ENCODE data around the gene TRAPPC6A. TPM values are rescaled to one million over a fixed set of nuclear protein-coding genes. Genes with fewer than 3 reads are reported as not detected.

Gene TRAPPC6A
- total and polyA plus RNA-seq, 2 of the 13 experiments (the other 11 are each of a cell fraction or from before 2014, with no cell fraction given), result 6.5 to 21.0 TPM

DNA sequence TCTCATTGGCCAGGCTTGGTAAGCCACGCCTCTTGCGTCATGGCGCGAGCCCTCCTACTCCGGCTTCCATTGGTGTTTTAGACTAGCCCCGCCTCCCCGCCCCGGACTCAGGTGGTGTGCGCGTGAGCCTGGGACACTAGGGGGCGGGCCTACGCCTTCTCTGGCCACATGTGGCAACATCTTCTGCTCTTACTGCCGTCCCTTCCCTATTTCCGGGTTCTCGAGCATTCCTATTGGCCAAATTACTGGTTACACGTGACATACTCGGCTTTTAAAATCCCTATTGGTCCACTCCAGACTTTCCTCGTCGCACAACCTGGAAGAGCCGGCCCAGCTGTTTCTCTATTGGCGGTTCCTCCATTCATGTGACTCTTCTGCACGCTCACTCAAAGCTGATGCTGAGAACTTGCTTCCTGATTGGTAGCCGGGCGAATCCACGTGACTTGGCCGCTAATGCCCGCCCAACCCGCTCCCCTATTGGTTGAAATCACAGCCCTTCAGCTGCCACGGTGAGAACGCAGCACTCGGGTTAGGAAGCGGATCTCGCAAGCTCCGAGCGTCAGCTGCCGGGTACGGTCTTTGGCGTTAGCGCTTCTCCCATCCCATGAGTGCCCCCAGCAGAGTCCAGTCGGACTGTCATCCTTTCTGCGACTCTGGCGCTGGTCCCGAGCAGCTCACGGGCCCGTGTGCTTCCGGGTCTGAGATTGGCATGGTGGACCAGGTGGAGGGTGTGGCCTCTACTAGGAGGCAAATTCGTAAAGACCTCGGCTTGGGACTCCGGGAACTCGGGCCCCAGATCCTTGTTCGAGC lies 430 bp upstream of the TRAPPC6A start, which contains the start of gene BLOC1S3 (continued):
- TF ChIP-seq, protein P1, sequence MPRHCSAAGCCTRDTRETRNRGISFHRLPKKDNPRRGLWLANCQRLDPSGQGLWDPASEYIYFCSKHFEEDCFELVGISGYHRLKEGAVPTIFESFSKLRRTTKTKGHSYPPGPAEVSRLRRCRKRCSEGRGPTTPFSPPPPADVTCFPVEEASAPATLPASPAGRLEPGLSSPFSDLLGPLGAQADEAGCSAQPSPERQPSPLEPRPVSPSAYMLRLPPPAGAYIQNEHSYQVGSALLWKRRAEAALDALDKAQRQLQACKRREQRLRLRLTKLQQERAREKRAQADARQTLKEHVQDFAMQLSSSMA (CRISPR knock-in tag; IDR thresholded peaks at IDR 0.05), result 0 out of 2 replicates have a peak, but pooled peaks have one; percentile 44
- TF ChIP-seq ZEB1 (IDR thresholded peaks at IDR 0.05; ENCODE audit: insufficient replicate concordance, low read depth) (no peak), HES4 (CRISPR knock-in tag; IDR thresholded peaks at IDR 0.05; ENCODE audit: borderline replicate concordance) (no peak), NCOA5 (CRISPR knock-in tag; IDR thresholded peaks at IDR 0.05) (no peak), ZNF577 (CRISPR knock-in tag; IDR thresholded peaks at IDR 0.05; ENCODE audit: borderline replicate concordance, low read depth) (no peak), ZNF468 (CRISPR knock-in tag; IDR thresholded peaks at IDR 0.05) (no peak), ZNF543 (CRISPR knock-in tag; IDR thresholded peaks at IDR 0.05) (no peak), CBX1 (IDR thresholded peaks at IDR 0.05; ENCODE audit: low read depth) (no peak), TBX3 (IDR thresholded peaks at IDR 0.05; ENCODE audit: borderline replicate concordance) (no peak), RCOR2 (CRISPR knock-in tag; IDR thresholded peaks at IDR 0.05) (no peak), IKZF1 (IDR thresholded peaks at IDR 0.05) (no peak), KDM6A (CRISPR knock-in tag; IDR thresholded peaks at IDR 0.05; ENCODE audit: low read depth) (no peak), IRX3 (CRISPR knock-in tag; IDR thresholded peaks at IDR 0.05; ENCODE audit: borderline replicate concordance, low read depth) (no peak)
- TF ChIP-seq, protein P2, sequence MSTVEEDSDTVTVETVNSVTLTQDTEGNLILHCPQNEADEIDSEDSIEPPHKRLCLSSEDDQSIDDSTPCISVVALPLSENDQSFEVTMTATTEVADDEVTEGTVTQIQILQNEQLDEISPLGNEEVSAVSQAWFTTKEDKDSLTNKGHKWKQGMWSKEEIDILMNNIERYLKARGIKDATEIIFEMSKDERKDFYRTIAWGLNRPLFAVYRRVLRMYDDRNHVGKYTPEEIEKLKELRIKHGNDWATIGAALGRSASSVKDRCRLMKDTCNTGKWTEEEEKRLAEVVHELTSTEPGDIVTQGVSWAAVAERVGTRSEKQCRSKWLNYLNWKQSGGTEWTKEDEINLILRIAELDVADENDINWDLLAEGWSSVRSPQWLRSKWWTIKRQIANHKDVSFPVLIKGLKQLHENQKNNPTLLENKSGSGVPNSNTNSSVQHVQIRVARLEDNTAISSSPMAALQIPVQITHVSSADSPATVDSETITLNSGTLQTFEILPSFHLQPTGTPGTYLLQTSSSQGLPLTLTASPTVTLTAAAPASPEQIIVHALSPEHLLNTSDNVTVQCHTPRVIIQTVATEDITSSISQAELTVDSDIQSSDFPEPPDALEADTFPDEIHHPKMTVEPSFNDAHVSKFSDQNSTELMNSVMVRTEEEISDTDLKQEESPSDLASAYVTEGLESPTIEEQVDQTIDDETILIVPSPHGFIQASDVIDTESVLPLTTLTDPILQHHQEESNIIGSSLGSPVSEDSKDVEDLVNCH (CRISPR knock-in tag; IDR thresholded peaks at IDR 0.05), result no peak
- TF ChIP-seq, protein P3, sequence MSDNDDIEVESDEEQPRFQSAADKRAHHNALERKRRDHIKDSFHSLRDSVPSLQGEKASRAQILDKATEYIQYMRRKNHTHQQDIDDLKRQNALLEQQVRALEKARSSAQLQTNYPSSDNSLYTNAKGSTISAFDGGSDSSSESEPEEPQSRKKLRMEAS (IDR thresholded peaks at IDR 0.05), result peak; percentile 91
- TF ChIP-seq, protein P4, sequence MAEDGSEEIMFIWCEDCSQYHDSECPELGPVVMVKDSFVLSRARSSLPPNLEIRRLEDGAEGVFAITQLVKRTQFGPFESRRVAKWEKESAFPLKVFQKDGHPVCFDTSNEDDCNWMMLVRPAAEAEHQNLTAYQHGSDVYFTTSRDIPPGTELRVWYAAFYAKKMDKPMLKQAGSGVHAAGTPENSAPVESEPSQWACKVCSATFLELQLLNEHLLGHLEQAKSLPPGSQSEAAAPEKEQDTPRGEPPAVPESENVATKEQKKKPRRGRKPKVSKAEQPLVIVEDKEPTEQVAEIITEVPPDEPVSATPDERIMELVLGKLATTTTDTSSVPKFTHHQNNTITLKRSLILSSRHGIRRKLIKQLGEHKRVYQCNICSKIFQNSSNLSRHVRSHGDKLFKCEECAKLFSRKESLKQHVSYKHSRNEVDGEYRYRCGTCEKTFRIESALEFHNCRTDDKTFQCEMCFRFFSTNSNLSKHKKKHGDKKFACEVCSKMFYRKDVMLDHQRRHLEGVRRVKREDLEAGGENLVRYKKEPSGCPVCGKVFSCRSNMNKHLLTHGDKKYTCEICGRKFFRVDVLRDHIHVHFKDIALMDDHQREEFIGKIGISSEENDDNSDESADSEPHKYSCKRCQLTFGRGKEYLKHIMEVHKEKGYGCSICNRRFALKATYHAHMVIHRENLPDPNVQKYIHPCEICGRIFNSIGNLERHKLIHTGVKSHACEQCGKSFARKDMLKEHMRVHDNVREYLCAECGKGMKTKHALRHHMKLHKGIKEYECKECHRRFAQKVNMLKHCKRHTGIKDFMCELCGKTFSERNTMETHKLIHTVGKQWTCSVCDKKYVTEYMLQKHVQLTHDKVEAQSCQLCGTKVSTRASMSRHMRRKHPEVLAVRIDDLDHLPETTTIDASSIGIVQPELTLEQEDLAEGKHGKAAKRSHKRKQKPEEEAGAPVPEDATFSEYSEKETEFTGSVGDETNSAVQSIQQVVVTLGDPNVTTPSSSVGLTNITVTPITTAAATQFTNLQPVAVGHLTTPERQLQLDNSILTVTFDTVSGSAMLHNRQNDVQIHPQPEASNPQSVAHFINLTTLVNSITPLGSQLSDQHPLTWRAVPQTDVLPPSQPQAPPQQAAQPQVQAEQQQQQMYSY (CRISPR knock-in tag; IDR thresholded peaks at IDR 0.05), result peak; percentile 96
- TF ChIP-seq, protein P5, sequence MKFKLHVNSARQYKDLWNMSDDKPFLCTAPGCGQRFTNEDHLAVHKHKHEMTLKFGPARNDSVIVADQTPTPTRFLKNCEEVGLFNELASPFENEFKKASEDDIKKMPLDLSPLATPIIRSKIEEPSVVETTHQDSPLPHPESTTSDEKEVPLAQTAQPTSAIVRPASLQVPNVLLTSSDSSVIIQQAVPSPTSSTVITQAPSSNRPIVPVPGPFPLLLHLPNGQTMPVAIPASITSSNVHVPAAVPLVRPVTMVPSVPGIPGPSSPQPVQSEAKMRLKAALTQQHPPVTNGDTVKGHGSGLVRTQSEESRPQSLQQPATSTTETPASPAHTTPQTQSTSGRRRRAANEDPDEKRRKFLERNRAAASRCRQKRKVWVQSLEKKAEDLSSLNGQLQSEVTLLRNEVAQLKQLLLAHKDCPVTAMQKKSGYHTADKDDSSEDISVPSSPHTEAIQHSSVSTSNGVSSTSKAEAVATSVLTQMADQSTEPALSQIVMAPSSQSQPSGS (CRISPR knock-in tag; IDR thresholded peaks at IDR 0.05), result 0 out of 2 replicates have a peak, but pooled peaks have one; percentile 37
- TF ChIP-seq, protein P6, sequence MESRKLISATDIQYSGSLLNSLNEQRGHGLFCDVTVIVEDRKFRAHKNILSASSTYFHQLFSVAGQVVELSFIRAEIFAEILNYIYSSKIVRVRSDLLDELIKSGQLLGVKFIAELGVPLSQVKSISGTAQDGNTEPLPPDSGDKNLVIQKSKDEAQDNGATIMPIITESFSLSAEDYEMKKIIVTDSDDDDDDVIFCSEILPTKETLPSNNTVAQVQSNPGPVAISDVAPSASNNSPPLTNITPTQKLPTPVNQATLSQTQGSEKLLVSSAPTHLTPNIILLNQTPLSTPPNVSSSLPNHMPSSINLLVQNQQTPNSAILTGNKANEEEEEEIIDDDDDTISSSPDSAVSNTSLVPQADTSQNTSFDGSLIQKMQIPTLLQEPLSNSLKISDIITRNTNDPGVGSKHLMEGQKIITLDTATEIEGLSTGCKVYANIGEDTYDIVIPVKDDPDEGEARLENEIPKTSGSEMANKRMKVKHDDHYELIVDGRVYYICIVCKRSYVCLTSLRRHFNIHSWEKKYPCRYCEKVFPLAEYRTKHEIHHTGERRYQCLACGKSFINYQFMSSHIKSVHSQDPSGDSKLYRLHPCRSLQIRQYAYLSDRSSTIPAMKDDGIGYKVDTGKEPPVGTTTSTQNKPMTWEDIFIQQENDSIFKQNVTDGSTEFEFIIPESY (CRISPR knock-in tag; IDR thresholded peaks at IDR 0.05), result no peak

All from HepG2 (cell line).